GF-D8 (cell line): ENCODE data around the gene INPP5J.

ENCODE experiments used
- DNase-seq: peaks from one replicate; lab custom pipeline; 2025; lab: John Stamatoyannopoulos, UW

The INPP5J gene

GRCh38 chr22:31126128-31126868, 3.5 kb downstream of the INPP5J start:
- no peak for DNase-seq

- DNase-seq = no peak
Measured at GRCh38 chr22:31126869-31127175, 4.1 kb downstream of the INPP5J start.

GRCh38 chr22:31127181-31127772, 4.5 kb downstream of the INPP5J start:
- DNase-seq = no peak

GRCh38 chr22:31128156-31128555, 5.4 kb downstream of the INPP5J start:
- DNase-seq = no peak

GRCh38 chr22:31130873-31131272, 8.1 kb downstream of the INPP5J start:
- DNase-seq = no peak

GRCh38 chr22:31133911-31134310, 11.1 kb downstream of the INPP5J start:
- no peak for DNase-seq

- DNase-seq = no peak
Measured at GRCh38 chr22:31134688-31135087, 11.9 kb downstream of the INPP5J start.

GRCh38 chr22:31135706-31136105, 12.9 kb downstream of the INPP5J start:
- DNase-seq = no peak

- no peak for DNase-seq
Measured at GRCh38 chr22:31136155-31136554, 13.4 kb downstream of the INPP5J start.

GRCh38 chr22:31136711-31137110, 13.9 kb downstream of the INPP5J start:
- no peak for DNase-seq

- DNase-seq = no peak
Measured at GRCh38 chr22:31137721-31138120, 15.0 kb downstream of the INPP5J start.

GRCh38 chr22:31138126-31138525, 15.4 kb downstream of the INPP5J start:
- no peak for DNase-seq

- DNase-seq = no peak
Measured at GRCh38 chr22:31139066-31139465, 16.3 kb downstream of the INPP5J start.

- no peak for DNase-seq
Measured at GRCh38 chr22:31139866-31140716, 17.3 kb downstream of the INPP5J start, which contains the start of gene PLA2G3. Gene PLA2G3, minus strand, starts transcription at chr22:31140508. Its CDS starts 154 bp downstream, at chr22:31140354.

GRCh38 chr22:31140746-31141145, 18.0 kb downstream of the INPP5J start:
- DNase-seq = no peak

GRCh38 chr22:31141551-31141950, 18.8 kb downstream of the INPP5J start:
- no peak for DNase-seq

- no peak for DNase-seq
Measured at GRCh38 chr22:31142285-31142684, 19.5 kb downstream of the INPP5J start.

GRCh38 chr22:31143038-31143437, 20.3 kb downstream of the INPP5J start:
- no peak for DNase-seq

- no peak for DNase-seq
Measured at GRCh38 chr22:31143537-31143936, 20.8 kb downstream of the INPP5J start.

- DNase-seq = no peak
Measured at GRCh38 chr22:31144223-31144622, 21.5 kb downstream of the INPP5J start.

GRCh38 chr22:31148488-31148887, 25.7 kb downstream of the INPP5J start:
- DNase-seq = no peak

- peak; percentile 6 for DNase-seq
Measured at GRCh38 chr22:31148953-31149627, 26.3 kb downstream of the INPP5J start.
